Stimulated activated memory B cell treated with anti-CD40 and anti-IgM and Interleukin-4, amounts not matched to agents 10 μg/mL and 1 μg/mL and 100 μg/mL, for 72 hours (primary cell): ENCODE results near the gene ATP13A4.
"Not testable (repeated sequence)": the region's sequence is repeated elsewhere in the genome, so short reads cannot be mapped to it uniquely, and the experiment has no call there.

ENCODE experiments used
- ATAC-seq: fragments of 150-1000 bp; cut with Tn5 transposase; 2 replicates; pipeline ENCODE4 v1.10.0; 2021
- H3K27ac Mint-ChIP-seq: one replicate; pipeline ENCODE4 v1.8.0; 2022; ENCODE audit warnings: mild to moderate bottlenecking, mixed read lengths
- H3K27me3 Mint-ChIP-seq: one replicate; pipeline ENCODE4 v1.8.0; 2022; ENCODE audit warnings: mixed read lengths
- H3K36me3 Mint-ChIP-seq: one replicate; pipeline ENCODE4 v1.8.0; 2022; ENCODE audit warnings: mixed read lengths
- H3K4me1 Mint-ChIP-seq: one replicate; pipeline ENCODE4 v1.8.0; 2022; ENCODE audit warnings: mixed read lengths
- H3K4me3 Mint-ChIP-seq: one replicate; pipeline ENCODE4 v1.8.0; 2022; ENCODE audit warnings: mild to moderate bottlenecking, moderate library complexity, mixed read lengths
- H3K9me3 Mint-ChIP-seq: one replicate; pipeline ENCODE4 v1.8.0; 2022; ENCODE audit warnings: mixed read lengths

ATP13A4 gene

GRCh38 chr3:193530231-193531165, 24.2 kb downstream of the ATP13A4 start:
- no peaks in the 10 kb centered on the region for H3K4me1 Mint-ChIP-seq
- H3K27ac Mint-ChIP-seq = no peak overlapping the region
- ATAC-seq = no peak
- H3K4me3 Mint-ChIP-seq = no peak overlapping the region
- peaks cover 12% of the 10 kb centered on the region for H3K27me3 Mint-ChIP-seq
- H3K36me3 Mint-ChIP-seq = no peaks in the 10 kb centered on the region
- peaks cover 2% of the 10 kb centered on the region for H3K9me3 Mint-ChIP-seq

- not testable (repeated sequence) for H3K27ac Mint-ChIP-seq, H3K9me3 Mint-ChIP-seq, ATAC-seq, H3K36me3 Mint-ChIP-seq, H3K4me3 Mint-ChIP-seq, H3K4me1 Mint-ChIP-seq
- peaks cover 11% of the 10 kb centered on the region for H3K27me3 Mint-ChIP-seq
These were observed 28.6 kb downstream of the ATP13A4 start for GRCh38 chr3:193526085-193526484.

- peaks cover 2% of the 10 kb centered on the region for H3K9me3 Mint-ChIP-seq
- no peak for ATAC-seq
- no peaks in the 10 kb centered on the region for H3K4me1 Mint-ChIP-seq
- no peak overlapping the region for H3K4me3 Mint-ChIP-seq
- peaks cover 11% of the 10 kb centered on the region for H3K27me3 Mint-ChIP-seq
- H3K27ac Mint-ChIP-seq = no peak overlapping the region
- no peaks in the 10 kb centered on the region for H3K36me3 Mint-ChIP-seq
These were observed 32.2 kb downstream of the ATP13A4 start for GRCh38 chr3:193522473-193522872.

- Mint-ChIP-seq H3K27me3 (peaks cover 11% of the 10 kb centered on the region), H3K36me3 (no peaks in the 10 kb centered on the region), H3K27ac (no peak overlapping the region), H3K9me3 (no peaks in the 10 kb centered on the region), H3K4me3 (no peak overlapping the region), H3K4me1 (no peaks in the 10 kb centered on the region)
- no peak for ATAC-seq
These were observed 34.0 kb downstream of the ATP13A4 start for GRCh38 chr3:193520738-193521137.

- no peaks in the 10 kb centered on the region for H3K36me3 Mint-ChIP-seq
- no peak overlapping the region for H3K27ac Mint-ChIP-seq
- no peaks in the 10 kb centered on the region for H3K9me3 Mint-ChIP-seq
- no peak for ATAC-seq
- H3K4me1 Mint-ChIP-seq = no peaks in the 10 kb centered on the region
- peaks cover 11% of the 10 kb centered on the region for H3K27me3 Mint-ChIP-seq
- H3K4me3 Mint-ChIP-seq = no peak overlapping the region
These were observed 38.7 kb downstream of the ATP13A4 start for GRCh38 chr3:193515966-193516365.

GRCh38 chr3:193510154-193510553, 44.5 kb downstream of the ATP13A4 start:
- Mint-ChIP-seq H3K4me3 (no peak overlapping the region), H3K4me1 (no peaks in the 10 kb centered on the region), H3K36me3 (no peaks in the 10 kb centered on the region), H3K27me3 (no peaks in the 10 kb centered on the region), H3K27ac (no peak overlapping the region), H3K9me3 (no peaks in the 10 kb centered on the region)
- no peak for ATAC-seq

- H3K27ac Mint-ChIP-seq = no peak overlapping the region
- no peaks in the 10 kb centered on the region for H3K27me3 Mint-ChIP-seq
- H3K4me3 Mint-ChIP-seq = no peak overlapping the region
- H3K36me3 Mint-ChIP-seq = no peaks in the 10 kb centered on the region
- ATAC-seq = no peak
- H3K9me3 Mint-ChIP-seq = no peaks in the 10 kb centered on the region
- no peaks in the 10 kb centered on the region for H3K4me1 Mint-ChIP-seq
These were observed 45.4 kb downstream of the ATP13A4 start for GRCh38 chr3:193509103-193509965.

GRCh38 chr3:193508108-193508507, 46.6 kb downstream of the ATP13A4 start:
- Mint-ChIP-seq H3K4me3 (no peak overlapping the region), H3K27ac (no peak overlapping the region)
- ATAC-seq = no peak

GRCh38 chr3:193507566-193507965, 47.1 kb downstream of the ATP13A4 start:
- no peaks in the 10 kb centered on the region for H3K36me3 Mint-ChIP-seq
- ATAC-seq = no peak
- no peaks in the 10 kb centered on the region for H3K4me1 Mint-ChIP-seq
- no peaks in the 10 kb centered on the region for H3K27me3 Mint-ChIP-seq
- no peak overlapping the region for H3K4me3 Mint-ChIP-seq
- H3K9me3 Mint-ChIP-seq = no peaks in the 10 kb centered on the region
- H3K27ac Mint-ChIP-seq = no peak overlapping the region

More at GRCh38 chr3:193508108-193508507, 46.6 kb downstream of the ATP13A4 start:
- Mint-ChIP-seq H3K27me3 (no peaks in the 10 kb centered on the region), H3K9me3 (no peaks in the 10 kb centered on the region), H3K36me3 (no peaks in the 10 kb centered on the region), H3K4me1 (no peaks in the 10 kb centered on the region)

GRCh38 chr3:193506921-193507320, 47.8 kb downstream of the ATP13A4 start:
- H3K9me3 Mint-ChIP-seq = no peaks in the 10 kb centered on the region
- H3K36me3 Mint-ChIP-seq = no peaks in the 10 kb centered on the region
- no peaks in the 10 kb centered on the region for H3K4me1 Mint-ChIP-seq
- no peaks in the 10 kb centered on the region for H3K27me3 Mint-ChIP-seq
- ATAC-seq = no peak
- no peak overlapping the region for H3K27ac Mint-ChIP-seq
- H3K4me3 Mint-ChIP-seq = no peak overlapping the region

GRCh38 chr3:193502871-193503270, 51.8 kb downstream of the ATP13A4 start:
- ATAC-seq = no peak
- no peaks in the 10 kb centered on the region for H3K4me1 Mint-ChIP-seq
- no peaks in the 10 kb centered on the region for H3K36me3 Mint-ChIP-seq
- H3K27ac Mint-ChIP-seq = no peak overlapping the region
- H3K27me3 Mint-ChIP-seq = no peaks in the 10 kb centered on the region
- no peak overlapping the region for H3K4me3 Mint-ChIP-seq
- no peaks in the 10 kb centered on the region for H3K9me3 Mint-ChIP-seq

- no peaks in the 10 kb centered on the region for H3K9me3 Mint-ChIP-seq
- H3K27me3 Mint-ChIP-seq = no peaks in the 10 kb centered on the region
- no peak for ATAC-seq
- no peaks in the 10 kb centered on the region for H3K36me3 Mint-ChIP-seq
- no peak overlapping the region for H3K27ac Mint-ChIP-seq
- H3K4me3 Mint-ChIP-seq = no peak overlapping the region
- no peaks in the 10 kb centered on the region for H3K4me1 Mint-ChIP-seq
These were observed 54.8 kb downstream of the ATP13A4 start for GRCh38 chr3:193499801-193500485.

- Mint-ChIP-seq H3K9me3 (no peaks in the 10 kb centered on the region), H3K27ac (no peak overlapping the region), H3K27me3 (no peaks in the 10 kb centered on the region), H3K4me3 (no peak overlapping the region), H3K36me3 (no peaks in the 10 kb centered on the region), H3K4me1 (no peaks in the 10 kb centered on the region)
- no peak for ATAC-seq
These were observed 55.4 kb downstream of the ATP13A4 start for GRCh38 chr3:193499136-193499770.

GRCh38 chr3:193498215-193498614, 56.5 kb downstream of the ATP13A4 start:
- H3K9me3 Mint-ChIP-seq = no peaks in the 10 kb centered on the region
- H3K4me3 Mint-ChIP-seq = no peak overlapping the region
- H3K4me1 Mint-ChIP-seq = no peaks in the 10 kb centered on the region
- H3K36me3 Mint-ChIP-seq = no peaks in the 10 kb centered on the region
- no peak overlapping the region for H3K27ac Mint-ChIP-seq
- no peaks in the 10 kb centered on the region for H3K27me3 Mint-ChIP-seq
- ATAC-seq = no peak

GRCh38 chr3:193496658-193497057, 58.0 kb downstream of the ATP13A4 start:
- ATAC-seq = no peak
- Mint-ChIP-seq H3K36me3 (no peaks in the 10 kb centered on the region), H3K27me3 (no peaks in the 10 kb centered on the region)

More at GRCh38 chr3:193496658-193497057, 58.0 kb downstream of the ATP13A4 start:
- H3K4me3 Mint-ChIP-seq = no peak overlapping the region
- H3K27ac Mint-ChIP-seq = no peak overlapping the region
- H3K9me3 Mint-ChIP-seq = no peaks in the 10 kb centered on the region
- H3K4me1 Mint-ChIP-seq = no peaks in the 10 kb centered on the region
